HG03432 (cell line): ENCODE results near the gene NKAIN4.

Source experiments
- ATAC-seq: cut with Tn5 transposase; IDR thresholded peaks from one replicate; pipeline ENCODE4 v1.9.1; 2021; ENCODE audit warnings: mild to moderate bottlenecking, moderate library complexity; ENCODE audit not compliant: unreplicated experiment

The NKAIN4 gene

GRCh38 chr20:63288581-63289251, 34.5 kb upstream of the NKAIN4 start:
- no peak for ATAC-seq

GRCh38 chr20:63287697-63288580, 33.7 kb upstream of the NKAIN4 start:
- no peak for ATAC-seq

- ATAC-seq, result no peak
Observed at GRCh38 chr20:63286781-63287696, 32.8 kb upstream of the NKAIN4 start.

GRCh38 chr20:63285636-63286615, 31.7 kb upstream of the NKAIN4 start:
- ATAC-seq, result no peak

GRCh38 chr20:63284981-63285524, 30.8 kb upstream of the NKAIN4 start:
- ATAC-seq, result no peak

- no peak for ATAC-seq
Observed at GRCh38 chr20:63284544-63284949, 30.3 kb upstream of the NKAIN4 start.

- no peak for ATAC-seq
Observed at GRCh38 chr20:63284083-63284440, 29.8 kb upstream of the NKAIN4 start.

- no peak for ATAC-seq
Observed at GRCh38 chr20:63283397-63284082, 29.3 kb upstream of the NKAIN4 start.

- no peak for ATAC-seq
Observed at GRCh38 chr20:63282946-63283345, 28.7 kb upstream of the NKAIN4 start.

GRCh38 chr20:63281742-63282665, 27.7 kb upstream of the NKAIN4 start:
- ATAC-seq, result no peak

GRCh38 chr20:63280929-63281545, 26.8 kb upstream of the NKAIN4 start:
- no peak for ATAC-seq

GRCh38 chr20:63280371-63280770, 26.1 kb upstream of the NKAIN4 start:
- no peak for ATAC-seq

GRCh38 chr20:63279931-63280330, 25.7 kb upstream of the NKAIN4 start:
- no peak for ATAC-seq

- ATAC-seq, result no peak
Observed at GRCh38 chr20:63278661-63279060, 24.4 kb upstream of the NKAIN4 start.

GRCh38 chr20:63277466-63278272, 23.4 kb upstream of the NKAIN4 start:
- ATAC-seq, result no peak

GRCh38 chr20:63276956-63277355, 22.7 kb upstream of the NKAIN4 start:
- no peak for ATAC-seq

- ATAC-seq, result no peak
Observed at GRCh38 chr20:63275825-63276224, 21.6 kb upstream of the NKAIN4 start.
